PC-9 (cell line): ENCODE results near the gene CDH11.

Source experiments
- CTCF ChIP-seq: fragments of 200-600 bp; sonication (generic); conservative IDR thresholded peaks from 2 replicates; pipeline ENCODE4 v1.6.1; 2017; ENCODE audit warnings: mixed run types, antibody characterized with exemption, mild to moderate bottlenecking, moderate library complexity
- EZH2 ChIP-seq: fragments of 200-600 bp; sonication (generic); IDR thresholded peaks from 2 replicates; pipeline ENCODE4 v1.8.0; 2017; ENCODE audit warnings: antibody characterized with exemption, low read depth

- TF ChIP-seq CTCF (no peak), EZH2 (no peak)
These were observed 223.7 kb downstream of the CDH11 start for GRCh38 chr16:64898159-64898558.
